Measurements from ENCODE around the gene IL1RAPL2.
"Not testable (repeated sequence)": the region's sequence is repeated elsewhere in the genome, so short reads cannot be mapped to it uniquely, and the experiment has no call there.

IL1RAPL2 gene

DNA sequence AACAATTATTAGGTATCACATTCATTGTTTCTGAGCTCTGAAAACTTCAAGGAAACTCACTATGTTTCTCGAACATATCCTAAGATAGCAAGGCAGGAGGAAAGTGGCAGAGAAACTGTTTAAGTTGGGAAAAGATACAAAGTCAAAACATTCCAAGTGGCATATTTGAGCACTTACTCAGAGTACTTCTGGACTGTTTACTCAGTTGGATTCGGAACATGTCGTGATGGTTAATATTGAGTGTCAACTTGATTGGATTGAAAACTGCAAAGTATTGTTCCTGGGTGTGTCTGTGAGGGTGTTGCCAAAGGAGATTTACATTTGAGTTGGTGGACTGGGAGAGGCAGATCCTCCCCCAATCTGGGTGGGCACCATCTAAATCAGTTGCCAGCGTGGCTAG, 298.3 kb downstream of the IL1RAPL2 start:
- H3K4me3 ChIP-seq (ENCODE audit: low read depth, low read length) = no peak overlapping the region
- H3K27ac ChIP-seq = no peak overlapping the region
- TF ChIP-seq, protein P1, sequence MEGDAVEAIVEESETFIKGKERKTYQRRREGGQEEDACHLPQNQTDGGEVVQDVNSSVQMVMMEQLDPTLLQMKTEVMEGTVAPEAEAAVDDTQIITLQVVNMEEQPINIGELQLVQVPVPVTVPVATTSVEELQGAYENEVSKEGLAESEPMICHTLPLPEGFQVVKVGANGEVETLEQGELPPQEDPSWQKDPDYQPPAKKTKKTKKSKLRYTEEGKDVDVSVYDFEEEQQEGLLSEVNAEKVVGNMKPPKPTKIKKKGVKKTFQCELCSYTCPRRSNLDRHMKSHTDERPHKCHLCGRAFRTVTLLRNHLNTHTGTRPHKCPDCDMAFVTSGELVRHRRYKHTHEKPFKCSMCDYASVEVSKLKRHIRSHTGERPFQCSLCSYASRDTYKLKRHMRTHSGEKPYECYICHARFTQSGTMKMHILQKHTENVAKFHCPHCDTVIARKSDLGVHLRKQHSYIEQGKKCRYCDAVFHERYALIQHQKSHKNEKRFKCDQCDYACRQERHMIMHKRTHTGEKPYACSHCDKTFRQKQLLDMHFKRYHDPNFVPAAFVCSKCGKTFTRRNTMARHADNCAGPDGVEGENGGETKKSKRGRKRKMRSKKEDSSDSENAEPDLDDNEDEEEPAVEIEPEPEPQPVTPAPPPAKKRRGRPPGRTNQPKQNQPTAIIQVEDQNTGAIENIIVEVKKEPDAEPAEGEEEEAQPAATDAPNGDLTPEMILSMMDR (IDR thresholded peaks at IDR 0.05; ENCODE audit: low read depth, low read length, missing control alignments) = no peak
- in situ Hi-C loops (cut with HindIII; ENCODE audit: low pct_ligation_motif_present, low sequenced_read_pairs) = no loop called here
- no peak for DNase-seq
- no peaks in the 10 kb centered on the region for H3K36me3 ChIP-seq (replicated peaks)
- H3K27me3 ChIP-seq (replicated peaks) = no peaks in the 10 kb centered on the region

DNA sequence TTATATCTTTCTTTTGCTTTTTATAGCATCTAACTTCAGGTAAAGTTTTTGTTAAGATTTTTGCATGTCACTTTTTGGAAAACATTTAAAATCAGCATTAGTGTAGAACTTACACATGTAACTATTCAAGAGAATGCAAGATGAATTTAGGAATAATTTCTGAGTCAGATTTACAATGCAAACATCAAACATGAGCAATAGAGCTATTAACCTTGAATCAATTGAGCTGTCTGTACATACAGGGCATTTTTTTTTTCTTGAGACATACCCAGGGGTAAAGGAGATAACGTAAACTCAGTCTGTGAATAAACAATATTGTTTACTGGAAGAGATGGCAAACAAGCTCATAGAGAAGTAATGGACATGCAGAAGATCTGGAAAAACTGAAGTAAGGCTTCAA, 311.5 kb downstream of the IL1RAPL2 start:
- H3K27me3 ChIP-seq (replicated peaks) = no peaks in the 10 kb centered on the region
- H3K27ac ChIP-seq = no peak overlapping the region
- TF ChIP-seq, protein P1 (IDR thresholded peaks at IDR 0.05; ENCODE audit: low read depth, low read length, missing control alignments) = no peak
- in situ Hi-C loops (cut with HindIII; ENCODE audit: low pct_ligation_motif_present, low sequenced_read_pairs) = no loop called here
- DNase-seq = no peak
- H3K4me3 ChIP-seq (ENCODE audit: low read depth, low read length) = no peak overlapping the region
- H3K36me3 ChIP-seq (replicated peaks) = no peaks in the 10 kb centered on the region

DNA sequence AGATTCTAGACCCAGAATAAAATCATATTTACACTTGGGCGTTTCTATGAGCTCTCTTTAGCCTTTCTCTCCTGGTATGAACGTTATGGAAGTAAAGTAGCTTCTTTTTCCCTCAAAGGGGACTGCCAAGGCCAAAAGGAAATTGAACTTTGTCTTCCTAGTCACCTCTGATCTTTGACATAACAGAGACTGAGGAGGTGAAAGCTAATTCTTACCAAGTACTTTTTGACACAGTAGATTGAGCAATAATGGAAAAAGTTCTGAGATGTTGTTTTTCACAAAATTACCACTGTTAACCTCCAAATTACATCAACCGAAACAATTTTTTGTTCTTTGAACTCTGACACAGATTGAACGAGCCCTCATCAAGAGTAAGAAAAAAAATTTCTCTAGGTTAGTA, 336.1 kb downstream of the IL1RAPL2 start:
- TF ChIP-seq, protein P1 (IDR thresholded peaks at IDR 0.05; ENCODE audit: low read depth, low read length, missing control alignments) = no peak
- Histone ChIP-seq H3K27ac (no peak overlapping the region), H3K4me3 (ENCODE audit: low read depth, low read length) (no peak overlapping the region), H3K27me3 (replicated peaks) (no peaks in the 10 kb centered on the region), H3K36me3 (replicated peaks) (no peaks in the 10 kb centered on the region)
- in situ Hi-C loops (cut with HindIII; ENCODE audit: low pct_ligation_motif_present, low sequenced_read_pairs) = no loop called here
- DNase-seq = no peak

DNA sequence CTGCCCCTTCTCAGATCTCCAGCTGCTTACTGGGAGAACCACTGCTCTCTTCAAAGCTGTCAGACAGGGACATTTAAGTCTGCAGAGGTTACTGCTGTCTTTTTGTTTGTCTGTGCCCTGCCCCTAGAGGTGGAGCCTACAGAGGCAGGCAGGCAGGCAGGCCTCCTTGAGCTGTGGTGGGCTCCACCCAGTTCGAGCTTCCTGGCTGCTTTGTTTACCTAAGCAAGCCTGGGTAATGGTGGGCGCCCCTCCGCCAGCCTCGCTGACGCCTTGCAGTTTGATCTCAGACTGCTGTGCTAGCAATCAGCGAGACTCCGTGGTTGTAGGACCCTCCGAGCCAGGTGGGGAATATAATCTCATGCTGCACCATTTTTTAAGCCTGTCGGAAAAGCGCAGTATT, 343.7 kb downstream of the IL1RAPL2 start:
- peak overlapping the region; percentile 24 for H3K4me3 ChIP-seq (ENCODE audit: low read depth, low read length)
- H3K27me3 ChIP-seq (replicated peaks); DNase-seq; H3K36me3 ChIP-seq (replicated peaks); H3K27ac ChIP-seq; in situ Hi-C loops (cut with HindIII; ENCODE audit: low pct_ligation_motif_present, low sequenced_read_pairs): not testable (repeated sequence)

DNA sequence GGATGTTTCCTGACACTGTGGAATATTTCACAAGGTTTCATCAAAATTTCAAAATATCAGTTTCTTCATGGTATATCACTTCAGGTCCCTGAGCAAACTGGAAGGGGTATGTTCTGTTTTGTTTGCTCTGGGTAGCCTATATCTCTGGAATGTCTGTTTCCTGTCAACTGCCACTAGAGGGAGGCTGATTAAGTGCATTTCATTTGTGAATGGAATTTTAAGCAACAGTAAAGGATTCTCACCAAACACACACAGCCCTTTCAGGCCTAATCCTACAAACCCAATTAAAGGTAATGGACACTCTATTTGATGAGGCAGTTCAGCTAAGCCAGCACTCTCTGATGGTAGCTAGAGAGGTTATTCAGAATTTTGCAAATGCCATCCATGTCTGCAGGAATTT, 347.3 kb downstream of the IL1RAPL2 start:
- Histone ChIP-seq H3K27me3 (replicated peaks) (no peaks in the 10 kb centered on the region), H3K27ac (no peak overlapping the region), H3K4me3 (ENCODE audit: low read depth, low read length) (no peak overlapping the region), H3K36me3 (replicated peaks) (no peaks in the 10 kb centered on the region)
- no peak for DNase-seq
- TF ChIP-seq, protein P1 (IDR thresholded peaks at IDR 0.05; ENCODE audit: low read depth, low read length, missing control alignments) = peak; percentile 65
- in situ Hi-C loops (cut with HindIII; ENCODE audit: low pct_ligation_motif_present, low sequenced_read_pairs) = no loop called here

DNA sequence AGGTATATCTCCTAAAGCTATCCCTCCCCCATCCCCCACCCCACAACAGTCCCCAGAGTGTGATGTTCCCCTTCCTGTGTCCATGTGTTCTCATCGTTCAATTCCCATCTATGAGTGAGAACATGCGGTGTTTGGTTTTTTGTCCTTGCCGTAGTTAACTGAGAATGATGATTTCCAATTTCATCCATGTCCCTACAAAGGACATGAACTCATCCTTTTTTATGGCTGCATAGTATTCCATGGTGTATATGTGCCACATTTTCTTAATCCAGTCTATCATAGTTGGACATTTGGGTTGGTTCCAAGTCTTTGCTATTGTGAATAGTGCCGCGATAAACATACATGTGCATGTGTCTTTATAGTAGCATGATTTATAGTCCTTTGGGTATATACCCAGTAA, 348.7 kb downstream of the IL1RAPL2 start:
- H3K27me3 ChIP-seq (replicated peaks); DNase-seq; in situ Hi-C loops (cut with HindIII; ENCODE audit: low pct_ligation_motif_present, low sequenced_read_pairs); H3K36me3 ChIP-seq (replicated peaks); H3K27ac ChIP-seq; H3K4me3 ChIP-seq (ENCODE audit: low read depth, low read length): not testable (repeated sequence)

DNA sequence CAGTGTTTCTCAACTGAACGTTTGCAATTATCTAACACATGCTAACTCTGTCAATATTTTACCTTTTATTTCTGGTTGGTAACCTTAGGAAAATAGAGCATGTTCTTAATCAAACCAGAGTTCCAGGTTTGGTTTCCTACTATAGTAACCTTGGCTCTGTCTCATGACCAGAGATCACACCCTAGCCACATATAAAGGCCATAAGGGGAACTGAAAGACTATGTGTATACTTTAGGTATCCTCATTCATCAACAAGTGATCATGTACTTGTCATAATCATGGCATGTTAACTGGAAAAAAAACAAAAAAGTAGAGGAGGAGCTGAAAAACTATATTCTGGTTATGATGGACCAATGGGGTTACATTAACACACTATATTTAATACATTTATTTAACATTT, 352.1 kb downstream of the IL1RAPL2 start:
- Histone ChIP-seq H3K27me3 (replicated peaks) (no peaks in the 10 kb centered on the region), H3K27ac (no peak overlapping the region), H3K36me3 (replicated peaks) (no peaks in the 10 kb centered on the region), H3K4me3 (ENCODE audit: low read depth, low read length) (no peak overlapping the region)
- TF ChIP-seq, protein P1 (IDR thresholded peaks at IDR 0.05; ENCODE audit: low read depth, low read length, missing control alignments) = no peak
- in situ Hi-C loops (cut with HindIII; ENCODE audit: low pct_ligation_motif_present, low sequenced_read_pairs) = no loop called here
- DNase-seq = no peak
